ENCODE measurements around the gene PYGM. TPM values are rescaled to one million over a fixed set of nuclear protein-coding genes. Genes with fewer than 3 reads are reported as not detected.

Gene PYGM
- total RNA-seq, 1 donor from 2014 or later: 0.28 TPM

DNA sequence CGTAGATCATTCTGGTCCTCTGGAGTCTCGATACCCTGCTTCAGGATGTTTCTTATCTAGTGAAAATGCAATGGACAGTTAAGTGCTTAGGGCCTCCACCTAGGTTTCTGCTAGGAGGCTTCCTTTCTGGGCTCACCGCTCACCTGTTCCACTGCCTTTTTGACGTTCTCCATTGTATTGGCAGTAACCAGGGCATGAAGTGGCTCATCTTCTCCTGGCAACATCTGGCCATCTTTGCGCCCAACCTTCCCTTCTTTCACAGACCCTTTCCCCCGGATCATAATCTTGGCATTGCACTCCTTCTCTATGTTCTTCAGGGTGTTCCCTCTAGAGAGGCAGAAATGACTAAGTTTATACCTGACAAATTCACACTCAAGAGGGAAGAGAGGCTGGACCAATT, 9.5 kb upstream of the PYGM start:
- ATAC-seq: no peak

DNA sequence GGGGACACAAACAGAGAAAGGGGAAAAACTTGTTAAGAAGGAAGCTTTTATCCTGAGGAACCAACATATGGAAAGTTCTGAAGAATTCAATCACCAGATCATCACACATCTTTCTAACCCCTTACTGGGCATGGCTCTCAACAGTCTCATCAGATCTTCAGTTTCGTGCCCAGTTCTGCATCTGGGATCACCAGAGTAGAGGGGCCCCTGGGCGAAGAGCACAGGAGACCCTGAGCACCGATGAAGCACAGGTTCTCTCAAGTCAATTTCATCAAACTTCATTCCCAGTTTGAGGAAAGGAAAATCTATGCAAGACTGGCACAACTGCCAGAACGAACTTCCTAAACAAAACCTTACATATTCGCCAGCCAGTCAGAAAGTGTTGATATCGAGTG, 8.5 kb upstream of the PYGM start:
- DNase-seq (ENCODE audit: low spot score) (no peak), ATAC-seq (no peak)

More for the DNA sequence above, 9.5 kb upstream of the PYGM start:
- no peak for DNase-seq (ENCODE audit: low spot score)

GRCh38 chr11:64767344-64768299, 7.8 kb upstream of the PYGM start:
- DNase-seq (ENCODE audit: low spot score) (no peak), ATAC-seq (peak; percentile 58)

DNA sequence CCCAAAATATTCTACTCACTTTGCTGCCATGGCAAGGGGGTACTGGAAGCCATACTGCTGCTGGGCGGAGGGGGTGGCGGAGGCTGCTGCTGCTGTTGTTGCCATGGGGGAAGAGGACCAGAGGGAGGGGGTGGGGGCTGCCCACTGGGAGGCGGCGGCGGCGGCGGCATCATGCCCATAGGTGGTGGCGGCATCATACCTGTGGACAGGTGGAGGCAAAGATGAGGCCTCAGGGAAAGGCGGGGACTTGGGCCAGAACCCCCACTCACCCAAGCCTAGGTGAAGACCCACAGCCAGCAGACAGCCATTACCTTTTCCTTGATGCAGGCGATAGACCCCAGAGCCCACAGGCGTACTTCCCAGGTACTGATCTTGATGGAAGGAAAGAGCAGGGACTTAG, 7.1 kb upstream of the PYGM start:
- DNase-seq (ENCODE audit: low spot score) (no peak), ATAC-seq (no peak)

- DNase-seq (ENCODE audit: low spot score) (no peak), ATAC-seq (no peak)
Observed at GRCh38 chr11:64765851-64766665, 6.3 kb upstream of the PYGM start.

GRCh38 chr11:64765291-64765850, 5.6 kb upstream of the PYGM start:
- DNase-seq (ENCODE audit: low spot score) (no peak), ATAC-seq (no peak)

- no peak for DNase-seq (ENCODE audit: low spot score)
- no peak for ATAC-seq
Observed at GRCh38 chr11:64764753-64765152, 5.0 kb upstream of the PYGM start.

GRCh38 chr11:64764040-64764611, 4.4 kb upstream of the PYGM start:
- ATAC-seq: no peak
- DNase-seq (ENCODE audit: low spot score): no peak

- ATAC-seq (no peak), DNase-seq (ENCODE audit: low spot score) (no peak)
Observed at GRCh38 chr11:64763526-64764039, 3.8 kb upstream of the PYGM start.

- ATAC-seq (no peak), DNase-seq (ENCODE audit: low spot score) (no peak)
Observed at GRCh38 chr11:64762674-64763525, 3.1 kb upstream of the PYGM start.

GRCh38 chr11:64762277-64762673, 2.5 kb upstream of the PYGM start:
- no peak for ATAC-seq
- DNase-seq (ENCODE audit: low spot score): no peak

DNA sequence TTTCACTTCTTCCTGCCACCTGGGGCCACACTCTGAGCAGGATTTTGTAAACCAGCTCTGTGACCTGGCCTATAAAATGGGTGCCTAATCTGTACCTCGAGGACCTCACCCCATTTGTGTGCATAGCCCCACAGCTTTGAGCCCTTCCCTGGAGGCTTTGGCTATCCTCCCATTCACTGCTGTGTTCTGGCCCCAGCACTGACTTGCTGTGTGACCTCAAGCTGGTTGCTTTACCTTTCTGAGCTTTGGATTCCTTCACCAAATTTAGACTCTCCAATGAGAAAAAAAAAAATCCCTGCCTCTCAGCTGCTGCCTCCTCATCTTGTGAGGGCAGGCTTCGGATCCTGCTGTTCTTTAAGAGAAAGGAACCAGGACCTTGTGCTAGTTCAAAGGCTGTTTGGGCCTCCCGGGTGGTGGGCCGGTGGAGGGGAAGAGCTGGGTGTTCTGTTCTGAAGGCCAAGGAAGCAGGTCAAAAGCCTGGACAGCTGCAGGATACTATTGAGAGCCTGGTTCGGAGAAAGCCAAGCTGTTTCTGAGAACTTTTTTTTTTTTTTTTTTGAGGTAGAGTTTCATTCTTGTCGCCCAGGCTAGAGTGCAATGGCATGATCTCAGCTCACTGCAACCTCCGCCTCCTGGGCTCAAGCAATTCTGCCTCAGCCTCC, 1.1 kb upstream of the PYGM start:
- DNase-seq (ENCODE audit: low spot score) (no peak), ATAC-seq (no peak)

DNA sequence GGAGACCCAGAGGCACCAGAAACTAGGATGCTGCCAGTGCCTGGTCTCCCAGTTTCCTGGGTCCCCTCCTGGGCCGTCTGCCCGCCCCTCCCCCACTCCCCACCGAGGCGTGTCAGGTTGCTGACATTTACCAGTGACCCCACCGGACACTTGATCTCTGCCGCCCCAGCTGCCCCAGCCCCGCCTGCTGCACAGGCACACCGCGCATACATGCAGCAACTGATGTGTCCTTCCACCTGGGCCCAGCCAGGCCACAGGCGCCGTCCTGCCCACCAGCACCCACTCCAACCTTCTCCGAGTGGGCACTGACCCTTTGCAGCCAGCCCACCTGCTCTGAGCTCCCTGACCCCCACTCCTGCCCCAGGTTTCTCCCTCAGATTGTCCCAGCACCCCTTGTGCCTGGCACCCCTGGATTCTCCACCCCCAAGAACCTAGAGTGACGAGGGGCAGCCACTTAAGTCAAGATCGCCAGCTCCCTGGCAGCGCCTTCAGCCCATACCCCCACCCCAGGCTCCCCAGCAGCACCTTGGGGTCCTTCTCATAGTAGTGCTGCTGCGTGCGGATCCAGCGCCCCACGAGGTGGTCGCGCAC, 548 bp downstream of the PYGM start:
- DNase-seq (ENCODE audit: low spot score) (no peak), ATAC-seq (no peak)

DNA sequence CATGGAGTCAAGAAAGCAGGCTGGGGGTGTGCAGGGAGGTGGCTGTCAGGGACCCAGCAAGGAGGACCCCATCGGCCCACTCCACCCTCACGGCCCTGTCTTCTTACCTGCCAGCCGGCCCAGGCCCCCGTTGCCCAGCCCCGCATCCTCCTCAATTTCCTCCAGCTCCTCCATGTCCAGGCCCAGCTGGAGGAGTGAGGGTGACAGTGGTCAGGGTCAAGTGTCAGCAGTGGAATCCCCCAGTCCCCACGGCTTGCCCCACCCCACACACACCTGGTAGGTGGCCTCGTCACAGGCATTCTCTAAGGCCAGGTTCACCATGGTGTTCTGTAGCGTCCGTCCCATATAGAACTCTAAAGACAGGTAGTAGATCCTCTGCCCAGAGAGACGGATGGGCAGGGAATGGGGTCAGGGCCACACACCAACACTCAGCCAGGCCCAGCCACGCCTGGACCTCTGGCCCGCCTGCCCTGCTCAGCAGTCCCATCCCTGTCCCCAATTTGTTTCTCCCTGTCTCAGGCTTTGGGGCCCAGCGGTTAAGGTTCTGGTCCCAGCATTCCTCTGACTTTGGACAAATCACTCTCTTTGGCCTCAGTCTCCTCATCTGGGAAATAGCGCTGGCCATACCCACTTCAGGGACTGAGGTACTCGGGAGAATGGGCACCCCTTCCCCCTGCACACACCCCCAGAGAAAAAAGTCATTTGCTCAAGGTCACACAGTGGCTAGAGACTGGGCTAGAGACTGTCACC, 1.3 kb downstream of the PYGM start:
- DNase-seq (ENCODE audit: low spot score) (no peak), ATAC-seq (no peak)

DNA sequence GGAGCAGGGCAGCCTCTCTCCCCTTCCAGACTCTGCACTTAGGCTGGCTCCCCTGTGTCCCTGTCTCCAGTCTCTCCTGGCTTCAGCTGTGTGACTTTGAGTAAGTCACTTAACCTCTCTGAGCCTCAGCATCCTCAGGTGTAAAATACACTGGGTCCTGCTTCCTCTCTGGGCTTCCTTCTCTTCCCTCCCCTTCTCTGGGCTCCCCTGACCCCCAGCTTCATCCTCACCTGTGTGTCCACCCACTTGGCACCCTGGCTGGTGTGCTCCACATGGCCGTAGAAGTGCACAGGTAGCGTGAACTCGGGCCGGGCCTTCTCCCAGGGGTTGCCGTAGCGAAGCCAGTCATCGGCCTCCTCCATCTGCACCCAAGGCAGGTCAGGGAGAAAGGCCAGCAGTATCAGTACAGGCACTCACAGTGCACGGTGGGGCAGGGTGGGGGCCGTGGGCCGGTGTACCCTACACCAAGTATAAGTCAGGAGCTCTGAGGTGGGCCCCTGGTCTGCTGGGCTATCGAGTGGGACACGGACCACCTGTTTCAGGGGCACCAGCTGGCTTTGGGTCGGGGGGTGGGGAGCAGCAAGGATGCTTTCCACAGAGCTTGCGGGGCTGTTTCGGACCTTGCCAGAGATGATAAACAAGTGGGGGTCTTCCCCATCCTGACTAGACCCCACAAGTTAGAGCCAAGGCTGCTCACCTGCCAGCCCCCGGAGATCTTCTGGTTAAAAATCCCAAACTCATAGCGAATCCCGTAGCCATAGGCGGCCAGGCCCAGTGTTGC, 2.0 kb downstream of the PYGM start:
- DNase-seq (ENCODE audit: low spot score) (no peak), ATAC-seq (no peak)

- no peak for DNase-seq (ENCODE audit: low spot score)
Observed at GRCh38 chr11:64755681-64756361, 4.0 kb downstream of the PYGM start.

More at GRCh38 chr11:64755681-64756361, 4.0 kb downstream of the PYGM start:
- ATAC-seq: no peak

Measured in left lobe of liver (tissue), 2 donors.